HG02870 (cell line): ENCODE data around the gene STK16.

ENCODE experiments used
- ATAC-seq: cut with Tn5 transposase; IDR thresholded peaks from one replicate; pipeline ENCODE4 v1.9.1; 2021; ENCODE audit warnings: mild to moderate bottlenecking, moderate library complexity; ENCODE audit not compliant: unreplicated experiment

STK16 gene

DNA sequence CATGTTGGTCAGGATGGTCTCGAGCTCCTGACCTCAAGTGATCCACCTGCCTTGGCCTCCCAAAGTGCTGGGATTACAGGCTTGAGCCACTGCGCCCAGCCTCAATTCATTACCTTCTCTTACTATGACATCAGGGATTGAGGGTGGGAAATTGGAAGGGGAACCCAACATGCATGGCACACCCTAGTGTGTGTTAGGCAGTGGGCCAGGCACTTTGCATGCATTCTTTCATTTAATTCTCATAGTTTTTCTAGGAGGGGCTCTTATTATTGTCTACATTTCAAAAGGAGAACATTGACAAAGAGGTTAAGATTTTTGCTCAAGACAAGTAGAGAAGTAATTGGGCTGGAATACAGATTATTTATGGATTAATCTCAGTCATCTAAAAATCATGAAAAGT is 23.0 kb downstream of the STK16 start:
- no peak for ATAC-seq

DNA sequence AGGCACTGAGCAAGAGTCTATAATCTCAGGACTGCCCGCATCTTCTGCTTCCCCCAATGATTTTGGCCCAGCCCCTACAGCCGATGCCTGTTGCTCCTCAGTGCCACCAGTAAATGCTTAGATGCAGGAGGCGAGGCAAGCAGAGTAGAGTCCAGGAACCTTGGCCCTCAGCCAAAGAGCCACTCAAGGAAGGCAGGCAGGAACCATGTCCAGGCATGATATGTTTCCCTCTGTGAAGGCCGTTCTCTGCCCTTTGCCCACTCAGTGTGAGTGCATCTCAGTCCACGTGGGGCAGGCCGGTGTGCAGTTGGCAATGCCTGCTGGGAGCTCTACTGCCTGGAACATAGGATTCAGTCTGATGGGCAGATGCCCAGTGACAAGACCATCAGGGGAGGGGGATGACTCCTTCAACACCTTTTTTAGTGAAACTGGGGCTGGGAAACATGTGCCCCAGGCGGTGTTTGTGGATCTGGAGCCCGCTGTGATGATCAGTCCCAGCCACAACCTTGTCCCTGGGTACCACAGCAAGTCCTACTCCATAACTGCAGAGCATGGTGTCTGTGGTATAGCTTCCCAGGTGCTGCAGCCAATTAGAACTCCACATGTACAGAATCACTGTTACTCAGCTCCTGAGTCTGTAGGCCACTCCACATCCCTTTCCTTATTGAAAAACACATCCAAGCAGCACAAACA is 24.2 kb downstream of the STK16 start:
- no peak for ATAC-seq

DNA sequence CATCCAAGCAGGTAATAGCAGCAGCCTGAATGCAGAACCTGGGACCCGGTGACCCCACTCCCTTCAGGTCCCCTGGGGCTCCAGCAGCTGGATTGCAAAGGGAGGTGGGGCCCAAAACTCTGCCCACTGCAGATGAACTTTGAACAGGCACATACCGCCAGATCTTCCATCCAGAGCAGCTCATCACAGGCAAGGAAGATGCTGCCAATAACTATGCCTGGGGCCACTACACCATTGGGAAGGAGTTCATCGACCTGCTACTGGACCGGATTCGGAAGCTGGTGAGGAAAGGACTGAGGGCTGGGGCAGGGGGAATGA is 24.7 kb downstream of the STK16 start:
- no peak for ATAC-seq

DNA sequence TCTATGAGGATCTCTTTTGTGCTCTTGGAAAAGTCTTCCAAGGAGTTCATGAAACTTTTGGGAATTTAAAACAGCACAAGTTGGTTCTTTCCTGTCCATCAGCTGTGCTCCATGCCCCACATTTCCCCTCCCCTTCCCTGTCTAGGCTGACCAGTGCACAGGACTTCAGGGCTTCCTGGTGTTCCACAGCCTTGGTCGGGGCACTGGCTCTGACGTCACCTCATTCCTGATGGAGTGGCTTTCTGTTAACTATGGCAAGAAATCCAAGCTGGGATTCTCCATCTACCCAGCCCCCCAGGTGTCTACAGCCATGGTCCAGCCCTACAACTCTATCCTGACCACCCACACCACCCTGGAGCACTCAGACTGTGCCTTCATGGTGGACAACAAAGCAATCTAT is 25.7 kb downstream of the STK16 start:
- no peak for ATAC-seq

DNA sequence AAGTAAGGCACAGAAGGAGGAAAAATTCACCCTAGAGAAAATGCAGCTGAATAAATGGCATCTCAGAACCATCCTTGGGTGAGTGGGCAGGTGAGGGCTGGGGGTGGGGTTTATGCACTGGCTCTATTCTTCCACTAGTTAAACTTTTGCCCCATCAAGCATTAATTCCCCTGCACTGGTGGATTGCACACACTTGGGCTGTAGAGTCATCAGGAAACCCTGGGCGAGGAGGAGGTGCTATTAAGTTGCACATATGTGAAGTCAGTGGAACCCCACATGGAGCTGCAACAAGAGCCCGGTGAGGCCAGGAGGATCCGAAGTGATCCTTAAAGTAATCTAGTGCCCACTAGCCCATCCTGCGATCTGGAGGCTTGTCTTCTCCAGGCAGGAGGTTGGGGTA is 27.1 kb downstream of the STK16 start:
- no peak for ATAC-seq

DNA sequence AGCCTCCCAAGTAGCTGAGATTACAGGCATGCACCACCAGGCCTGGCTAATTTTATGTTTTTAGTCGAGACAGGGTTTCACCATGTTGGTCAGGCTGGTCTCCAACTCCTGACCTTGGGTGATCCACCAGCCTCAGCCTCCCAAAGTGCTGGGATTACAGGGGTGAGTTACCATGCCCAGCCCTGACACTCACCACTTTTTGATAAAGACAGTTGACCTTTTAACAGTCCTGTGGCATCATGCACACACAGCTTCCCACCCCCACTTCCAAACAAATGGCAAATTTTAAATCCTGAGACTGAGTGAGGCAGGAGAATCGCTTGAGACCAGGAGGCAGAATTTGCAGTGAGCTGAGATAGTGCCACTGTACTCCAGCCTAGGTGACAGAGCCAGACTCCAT is 27.7 kb downstream of the STK16 start:
- ATAC-seq = no peak

DNA sequence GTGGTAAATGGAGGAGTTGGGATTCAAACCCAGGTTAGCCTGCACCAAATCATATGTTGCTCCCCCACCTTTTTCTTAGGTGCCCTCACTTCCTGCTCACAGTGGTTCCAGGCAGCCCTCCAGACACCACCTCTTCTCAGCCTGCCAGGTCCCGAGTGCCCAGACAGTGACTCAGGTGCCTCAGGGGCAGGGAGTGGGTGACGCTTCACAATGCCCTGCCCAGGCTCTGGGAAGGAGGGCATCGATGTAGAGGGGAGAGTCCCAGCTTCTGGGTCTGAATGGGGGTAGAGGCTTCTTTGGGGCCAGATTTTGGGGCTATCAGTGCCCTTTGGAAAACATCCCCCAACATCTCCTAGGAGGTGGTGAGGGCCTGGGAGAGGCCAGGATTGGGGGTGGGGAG is 28.7 kb downstream of the STK16 start:
- ATAC-seq = no peak

DNA sequence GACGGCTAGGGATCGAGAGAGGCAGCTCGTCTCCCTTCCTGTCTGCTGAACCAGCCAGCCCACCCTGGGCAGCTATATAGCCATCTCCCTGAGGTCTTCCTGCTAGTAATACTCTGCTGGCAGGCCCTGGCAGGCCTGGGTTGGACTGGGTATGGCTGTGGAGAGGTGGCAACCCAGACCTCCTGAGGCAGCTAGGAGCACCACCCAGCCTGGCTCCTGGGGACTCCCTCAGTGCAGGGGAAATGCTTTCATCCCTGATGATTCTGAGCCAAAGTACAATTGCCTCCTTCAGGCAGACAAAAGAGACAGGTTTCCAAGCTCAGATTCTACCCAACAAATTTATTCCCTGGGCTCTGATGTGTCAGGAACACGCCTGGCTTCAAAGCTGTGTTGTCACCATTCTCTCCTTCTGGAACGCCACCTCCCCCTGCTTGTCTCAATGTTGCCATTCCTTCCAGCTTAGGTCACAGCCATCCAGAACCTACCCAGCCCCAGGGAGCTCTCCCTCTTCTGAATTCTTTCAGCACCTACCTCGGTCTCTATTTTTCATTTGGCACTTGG is 29.2 kb downstream of the STK16 start:
- ATAC-seq = no peak

DNA sequence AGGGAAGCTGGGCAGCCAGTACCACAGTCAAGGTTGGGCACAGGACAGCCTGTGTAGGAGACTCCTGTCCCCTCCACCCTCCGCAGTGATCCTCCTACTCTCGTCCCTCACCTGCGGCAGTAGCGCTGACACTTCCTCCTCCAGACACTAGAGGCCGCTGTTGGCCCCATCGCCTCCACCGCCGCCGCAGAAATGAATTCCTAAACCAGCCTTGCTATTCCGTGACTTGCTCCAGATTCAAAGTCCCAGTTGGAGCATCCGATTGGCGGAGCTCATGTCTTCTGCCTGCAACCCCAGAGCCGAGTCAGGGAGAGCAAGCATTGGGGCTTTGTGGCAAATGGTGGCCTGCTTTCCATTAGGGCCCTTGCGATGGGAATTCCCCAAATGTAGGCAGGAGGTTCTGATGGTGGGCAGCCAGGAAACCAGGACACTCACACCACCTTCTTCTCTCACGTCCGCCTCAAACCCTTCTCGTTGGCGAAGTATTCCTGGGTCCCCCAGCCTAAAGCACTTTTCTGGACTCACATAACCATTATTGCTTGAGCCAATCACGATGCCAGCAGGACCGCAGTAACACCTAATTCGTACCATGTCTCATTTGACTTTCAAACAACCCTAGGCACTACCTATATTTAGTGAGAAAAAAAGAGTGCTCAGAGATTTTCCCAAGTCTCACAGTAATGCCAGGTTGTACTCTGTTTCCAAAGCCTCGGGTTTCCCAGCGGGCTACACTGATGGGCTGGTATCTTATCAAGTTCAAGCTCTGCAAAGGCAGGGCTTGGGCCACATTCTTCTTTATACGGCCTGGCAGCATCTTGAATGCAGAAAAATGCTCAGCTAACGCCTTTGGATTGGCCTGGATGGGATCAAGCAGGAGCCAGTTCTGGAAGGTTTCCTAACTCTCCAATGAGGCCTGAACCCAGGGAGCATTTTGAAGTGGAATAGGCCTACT is 32.7 kb downstream of the STK16 start:
- peak; percentile 26 for ATAC-seq

DNA sequence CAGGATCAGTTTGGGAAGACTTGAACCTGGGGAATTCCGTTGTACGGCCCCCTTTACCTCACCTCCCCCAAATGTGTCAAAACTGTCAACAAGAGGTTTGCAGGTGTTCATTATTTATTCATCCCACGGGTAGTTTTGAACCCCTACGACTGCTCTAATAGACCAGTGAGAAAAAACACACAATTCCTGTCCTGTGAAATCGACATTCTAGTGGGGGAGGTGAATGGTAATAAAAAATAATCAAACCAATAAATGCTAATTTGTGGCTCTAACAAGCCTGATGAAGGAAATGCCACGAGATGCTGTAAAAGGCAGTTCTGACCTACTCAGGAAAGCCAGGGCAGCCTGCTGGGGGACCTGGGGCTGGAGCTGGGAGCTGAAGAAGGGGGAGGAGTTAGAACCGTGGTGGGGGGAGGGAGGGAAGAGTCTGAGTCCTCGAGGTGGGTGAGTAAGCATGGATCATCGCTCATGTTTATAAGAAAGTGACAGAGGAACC is 33.4 kb downstream of the STK16 start:
- ATAC-seq = no peak

DNA sequence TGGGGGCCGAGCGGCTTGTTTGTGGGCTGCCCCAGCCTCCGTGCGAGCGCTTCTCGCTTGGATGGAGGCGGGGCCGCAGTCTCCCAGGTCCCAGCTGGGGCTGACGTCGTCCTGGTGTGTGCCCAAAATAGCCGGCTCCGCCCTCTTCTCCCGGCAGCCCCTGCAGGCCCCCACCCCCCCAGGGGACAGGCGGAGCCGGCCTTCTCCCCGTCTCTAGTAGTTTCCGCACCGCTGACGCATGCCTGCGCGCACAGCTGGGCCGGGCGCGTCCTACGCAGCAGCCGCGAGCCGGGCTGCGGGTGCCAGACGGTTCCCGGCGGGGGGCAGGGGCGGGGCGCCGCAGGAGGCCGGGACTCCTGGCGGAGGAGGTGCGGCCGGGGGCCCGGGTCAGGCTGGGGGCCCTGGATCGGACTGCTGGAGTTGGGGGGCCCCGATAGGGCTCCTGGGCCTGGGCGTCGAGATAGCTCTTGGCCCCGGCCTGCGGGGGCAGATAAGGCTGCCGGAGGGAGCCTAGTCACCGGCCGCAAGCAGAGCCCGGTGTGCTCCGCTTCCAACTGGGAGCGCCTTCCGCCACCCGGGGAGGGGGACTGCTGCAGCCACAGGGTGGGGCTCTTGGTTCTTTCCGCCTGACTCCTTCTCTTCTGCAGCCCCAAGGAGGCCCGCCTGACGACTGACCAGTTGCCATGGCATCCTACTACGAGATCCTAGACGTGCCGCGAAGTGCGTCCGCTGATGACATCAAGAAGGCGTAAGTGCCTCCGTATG is 34.1 kb downstream of the STK16 start, which contains the start of gene DNAJB2:
TSS of gene DNAJB2 (plus strand) at position 216 of the 765 bp plus-strand sequence. CDS start at position 684, 468 bp downstream.
- ATAC-seq = peak; percentile 86

DNA sequence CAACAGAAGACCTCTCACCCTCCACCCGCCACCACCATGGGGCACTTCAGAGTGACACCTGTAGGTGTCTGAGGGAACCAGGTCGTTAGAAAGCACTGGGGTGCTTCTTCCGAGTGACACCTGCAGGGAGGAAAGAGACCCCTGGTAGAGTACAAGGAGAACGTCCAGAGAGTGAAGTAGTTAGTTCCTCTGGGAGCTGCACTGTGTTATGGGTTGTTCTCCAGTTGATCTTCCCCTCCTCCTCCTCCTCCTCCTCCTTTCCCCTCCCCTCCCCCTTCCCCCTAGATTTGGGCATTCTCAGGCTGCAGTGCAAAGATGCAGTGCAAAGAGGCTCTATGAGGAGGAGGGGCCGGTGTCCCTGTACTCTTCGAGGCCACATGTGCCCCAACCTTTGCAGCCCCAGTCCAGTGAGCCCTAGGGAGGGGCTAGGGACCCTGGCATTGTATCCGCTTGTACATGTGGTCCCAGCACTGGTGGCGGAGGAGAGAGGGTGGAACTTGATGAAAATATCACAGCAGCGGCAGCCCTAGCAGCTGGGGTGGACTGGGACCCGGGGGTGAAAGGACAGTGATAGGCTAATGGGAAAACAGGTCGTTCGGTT is 34.7 kb downstream of the STK16 start:
- no peak for ATAC-seq

DNA sequence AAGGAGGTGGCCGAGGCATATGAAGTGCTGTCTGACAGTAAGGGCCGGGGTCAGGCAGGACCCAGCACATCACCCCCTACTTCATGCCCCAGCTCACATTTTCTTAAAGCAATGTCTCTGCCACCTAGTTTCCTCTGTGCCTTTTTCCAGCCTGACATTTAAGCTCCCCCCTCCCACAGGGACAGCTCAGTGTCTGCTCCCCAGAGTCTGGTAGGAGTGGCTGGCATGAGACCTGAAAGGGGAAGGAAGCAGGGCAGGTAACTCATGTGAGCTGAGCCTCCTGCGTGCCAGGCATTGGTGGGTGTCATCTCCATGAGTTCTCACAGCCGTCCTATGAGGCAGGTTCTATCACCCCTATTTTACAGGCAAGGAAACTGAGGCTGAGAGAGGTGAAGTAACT is 35.4 kb downstream of the STK16 start:
- ATAC-seq = no peak

DNA sequence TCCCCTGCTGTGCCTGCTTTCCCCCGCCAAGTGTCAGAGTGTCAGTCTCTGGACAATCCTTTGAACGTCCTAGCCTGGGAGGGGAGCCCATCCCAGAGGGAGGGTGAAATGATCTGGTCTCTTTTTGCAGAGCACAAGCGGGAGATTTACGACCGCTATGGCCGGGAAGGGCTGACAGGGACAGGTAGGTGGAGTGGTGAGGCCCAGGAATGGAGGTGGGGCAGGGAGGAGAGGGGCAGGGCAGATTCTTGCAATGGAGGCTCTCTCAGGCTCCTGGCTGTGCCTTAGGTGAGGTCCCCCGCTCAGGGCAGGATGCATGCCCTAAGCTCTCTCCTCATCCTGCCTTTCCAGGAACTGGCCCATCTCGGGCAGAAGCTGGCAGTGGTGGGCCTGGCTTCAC is 36.3 kb downstream of the STK16 start:
- no peak for ATAC-seq

DNA sequence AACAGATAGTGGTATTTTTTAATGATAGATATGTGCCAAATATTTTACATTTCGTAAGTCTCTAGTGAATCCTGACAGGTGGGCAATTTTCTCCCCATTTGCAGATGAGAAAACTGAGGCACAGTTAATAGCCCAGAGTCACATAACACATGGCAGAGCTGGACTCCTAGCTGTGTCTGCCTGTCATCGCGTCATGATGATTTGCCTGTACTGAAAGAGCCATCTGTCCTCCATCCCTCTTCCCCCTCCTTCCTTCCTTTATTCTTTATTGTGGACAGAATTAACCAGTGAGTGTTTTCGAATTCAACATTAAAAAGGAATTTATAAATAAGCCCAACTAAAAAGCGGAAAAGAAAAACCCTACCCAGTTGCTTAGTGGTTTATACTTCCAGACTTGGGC is 37.1 kb downstream of the STK16 start:
- no peak for ATAC-seq

DNA sequence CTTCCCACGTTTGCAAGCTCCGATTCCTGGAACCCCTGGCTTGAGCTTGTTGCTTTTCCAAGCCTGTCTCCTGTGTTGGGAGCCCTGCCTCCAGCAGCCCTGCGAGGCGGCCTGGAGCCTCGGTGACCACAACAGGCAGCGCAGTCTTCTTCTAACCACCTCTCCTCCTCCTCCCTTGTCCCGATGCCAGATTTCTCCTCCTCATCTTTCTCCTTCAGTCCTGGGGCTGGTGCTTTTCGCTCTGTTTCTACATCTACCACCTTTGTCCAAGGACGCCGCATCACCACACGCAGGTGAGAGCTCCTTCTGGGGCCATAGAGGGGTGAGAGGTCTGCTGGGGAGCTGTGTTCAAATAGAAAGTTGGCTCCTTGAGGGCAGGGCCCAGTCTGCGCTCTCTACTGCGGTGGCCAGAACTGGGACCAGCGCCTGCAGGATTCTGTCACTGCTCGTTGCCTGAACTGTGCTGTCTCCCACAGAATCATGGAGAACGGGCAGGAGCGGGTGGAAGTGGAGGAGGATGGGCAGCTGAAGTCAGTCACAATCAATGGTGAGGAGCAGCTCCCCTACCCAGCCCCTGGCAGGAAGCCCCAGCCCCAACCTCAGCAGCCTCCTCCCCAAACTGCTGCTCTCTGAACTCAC is 37.8 kb downstream of the STK16 start:
- no peak for ATAC-seq

DNA sequence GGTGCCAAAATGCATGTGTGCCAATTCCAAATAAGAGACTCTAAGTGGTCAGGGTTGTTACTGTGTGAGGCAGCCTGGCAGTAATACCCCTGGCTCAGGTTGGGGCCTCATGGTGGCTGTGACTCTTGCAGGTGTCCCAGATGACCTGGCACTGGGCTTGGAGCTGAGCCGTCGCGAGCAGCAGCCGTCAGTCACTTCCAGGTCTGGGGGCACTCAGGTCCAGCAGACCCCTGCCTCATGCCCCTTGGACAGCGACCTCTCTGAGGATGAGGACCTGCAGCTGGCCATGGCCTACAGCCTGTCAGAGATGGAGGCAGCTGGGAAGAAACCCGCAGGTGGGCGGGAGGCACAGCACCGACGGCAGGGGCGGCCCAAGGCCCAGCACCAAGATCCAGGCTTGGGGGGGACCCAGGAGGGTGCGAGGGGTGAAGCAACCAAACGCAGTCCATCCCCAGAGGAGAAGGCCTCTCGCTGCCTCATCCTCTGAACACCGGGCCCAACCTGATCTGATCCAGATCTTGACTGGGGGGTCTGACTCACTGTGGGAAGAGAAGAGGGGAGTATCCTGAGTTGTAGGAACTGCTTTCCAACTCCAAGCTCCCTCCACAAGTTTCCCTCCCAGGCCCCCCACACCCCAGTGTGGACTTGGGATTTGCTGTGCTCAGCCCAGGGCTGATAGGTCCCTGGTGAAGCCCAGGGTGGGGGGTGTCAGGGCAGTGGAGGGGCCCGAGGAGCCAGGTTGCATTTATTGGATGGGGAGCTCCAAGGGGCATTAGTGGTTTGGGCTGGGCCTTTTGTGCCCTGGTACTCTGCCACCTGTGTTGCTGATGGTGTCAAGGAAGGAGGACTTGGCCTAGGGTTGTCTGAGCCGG is 39.5 kb downstream of the STK16 start:
- ATAC-seq = no peak

DNA sequence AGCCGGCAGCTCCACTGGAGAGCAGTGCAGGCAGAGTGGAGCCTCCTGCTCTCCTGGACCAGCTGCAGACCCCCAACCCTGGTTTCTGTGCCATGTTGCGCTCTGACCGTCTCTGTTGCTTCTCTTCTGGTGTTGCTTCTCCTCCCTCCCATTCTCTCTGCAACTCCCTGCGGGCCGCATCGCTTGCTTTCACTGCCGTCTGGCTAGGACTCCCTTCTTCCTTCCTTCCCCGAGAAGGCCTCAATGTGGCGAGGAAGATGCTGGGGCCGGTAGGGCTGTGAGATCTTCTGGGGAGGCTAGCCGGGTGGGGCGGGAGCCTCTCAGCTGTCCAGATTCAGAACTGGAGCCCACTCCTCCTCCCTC is 40.1 kb downstream of the STK16 start:
- ATAC-seq = no peak

DNA sequence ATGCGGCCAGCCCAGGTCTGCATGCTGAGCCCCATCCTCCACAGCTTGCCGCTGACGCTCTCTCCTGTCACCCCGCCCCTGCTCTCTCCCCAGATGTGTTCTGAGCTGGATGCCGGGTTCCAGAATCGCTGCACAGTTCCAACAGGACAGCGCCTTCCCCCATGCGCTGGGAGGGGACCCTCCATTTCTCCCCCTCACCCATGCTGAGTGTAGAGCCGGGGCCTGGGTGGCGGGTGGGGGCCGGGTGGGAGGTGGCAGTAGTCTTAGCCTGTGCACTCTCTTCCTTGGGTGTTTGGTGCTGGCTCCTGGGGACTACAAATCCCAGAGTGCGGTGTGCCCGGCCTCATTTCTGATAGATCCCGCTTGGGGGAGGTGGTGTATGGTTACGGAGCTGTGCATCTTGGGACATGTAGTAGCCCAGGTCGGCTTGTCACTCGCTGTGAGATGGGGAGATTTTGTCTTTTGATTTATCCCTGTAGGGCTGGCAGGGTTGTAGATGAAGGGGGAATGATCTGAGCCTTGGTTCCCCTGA is 40.7 kb downstream of the STK16 start:
- no peak for ATAC-seq
